Trophoblast cell (in vitro differentiated cells and primary cell): Measurements from ENCODE around the gene MSMO1.

Source experiments
- DNase-seq, 2 donors: peaks; one replicate each; pipeline ENCODE4 v3.0.0-alpha.2; 2016
- H2AFZ ChIP-seq: 2 replicates; pipeline ENCODE4 v1.6.1; 2013; ENCODE audit warnings: low read length, moderate library complexity, mild to moderate bottlenecking; ENCODE audit not compliant: insufficient read depth, poor library complexity
- H2AK5ac ChIP-seq: 2 replicates; pipeline ENCODE4 v1.6.1; 2013; ENCODE audit warnings: mild to moderate bottlenecking, low read length
- H2BK120ac ChIP-seq: 2 replicates; pipeline ENCODE4 v1.6.1; 2013; ENCODE audit warnings: low read length, mild to moderate bottlenecking, moderate library complexity; ENCODE audit not compliant: insufficient read depth, poor library complexity
- H2BK12ac ChIP-seq: 2 replicates; pipeline ENCODE4 v1.6.1; 2013; ENCODE audit warnings: mild to moderate bottlenecking, low read length, moderate library complexity
- H2BK5ac ChIP-seq: 2 replicates; pipeline ENCODE4 v1.6.1; 2013; ENCODE audit warnings: low read length, low read depth, moderate library complexity, mild to moderate bottlenecking; ENCODE audit not compliant: poor library complexity
- H3K14ac ChIP-seq: 2 replicates; pipeline ENCODE4 v1.6.1; 2013; ENCODE audit warnings: mild to moderate bottlenecking, low read length
- H3K18ac ChIP-seq: 2 replicates; pipeline ENCODE4 v1.6.1; 2013; ENCODE audit warnings: mild to moderate bottlenecking, low read length
- H3K23ac ChIP-seq: 2 replicates; pipeline ENCODE4 v1.6.1; 2013; ENCODE audit warnings: low read length
- H3K27ac ChIP-seq: 2 replicates; pipeline ENCODE4 v1.5.1; 2013; ENCODE audit warnings: low read depth, mild to moderate bottlenecking, inconsistent platforms, low read length, moderate library complexity
- H3K27me3 ChIP-seq: 2 replicates; pipeline ENCODE4 v1.6.1; 2013; ENCODE audit warnings: inconsistent platforms, mild to moderate bottlenecking, low read length, moderate library complexity; ENCODE audit not compliant: insufficient read depth
- H3K36me3 ChIP-seq, 2 experiments: 1 replicate in 1 of 2; 2 replicates in 1 of 2; pipeline ENCODE4 v1.6.1; 2013; ENCODE audit warnings: low read length in 2 of 2, mild to moderate bottlenecking in 2 of 2, moderate library complexity in 1 of 2; ENCODE audit not compliant: insufficient read depth in 2 of 2, control insufficient read depth in 1 of 2
- H3K4ac ChIP-seq: 2 replicates; pipeline ENCODE4 v1.6.1; 2013; ENCODE audit warnings: low read depth, mild to moderate bottlenecking, low read length, moderate library complexity
- H3K4me1 ChIP-seq, 2 experiments: 1 replicate in 1 of 2; 2 replicates in 1 of 2; pipeline ENCODE4 v1.6.1; 2013; ENCODE audit warnings: low read length in 2 of 2, mild to moderate bottlenecking in 2 of 2, moderate library complexity in 1 of 2; ENCODE audit not compliant: insufficient read depth in 2 of 2, control insufficient read depth in 1 of 2
- H3K4me2 ChIP-seq: 2 replicates; pipeline ENCODE4 v1.6.1; 2013; ENCODE audit warnings: inconsistent platforms, mild to moderate bottlenecking, low read length, moderate library complexity
- H3K4me3 ChIP-seq: 2 replicates; pipeline ENCODE4 v1.5.1; 2013; ENCODE audit warnings: mild to moderate bottlenecking, low read depth, low read length, inconsistent platforms
- H3K79me1 ChIP-seq: one replicate; pipeline ENCODE4 v1.6.1; 2013; ENCODE audit warnings: low read length
- H3K79me2 ChIP-seq: 2 replicates; pipeline ENCODE4 v1.6.1; 2013; ENCODE audit warnings: low read length, mild to moderate bottlenecking; ENCODE audit not compliant: control insufficient read depth, insufficient read depth, poor library complexity
- H3K9ac ChIP-seq: 2 replicates; pipeline ENCODE4 v1.6.1; 2013; ENCODE audit warnings: mild to moderate bottlenecking, low read length
- H3K9me3 ChIP-seq: 2 replicates; pipeline ENCODE4 v1.6.1; 2013; ENCODE audit warnings: low read depth, mild to moderate bottlenecking, control low read depth, inconsistent platforms, low read length; ENCODE audit not compliant: insufficient read depth
- H4K12ac ChIP-seq: 2 replicates; pipeline ENCODE4 v1.6.1; 2013; ENCODE audit warnings: low read depth, mild to moderate bottlenecking, low read length, moderate library complexity
- H4K8ac ChIP-seq: 2 replicates; pipeline ENCODE4 v1.6.1; 2013; ENCODE audit warnings: low read depth, mild to moderate bottlenecking, low read length, moderate library complexity
- H4K91ac ChIP-seq: one replicate; pipeline ENCODE4 v1.6.1; 2013; ENCODE audit warnings: low read depth, mild to moderate bottlenecking, low read length, moderate library complexity
- WGBS: extraction: QIAGEN DNeasy Blood & Tissue Kit; methylation state at CpG from one replicate; pipeline ENCODE4 v1.1.7; 2013; ENCODE audit warnings: missing lambda C conversion rate; ENCODE audit not compliant: insufficient read length, insufficient coverage; ENCODE audit errors: extremely low coverage; 5-methylcytosine and 5-hydroxymethylcytosine counted together

Gene MSMO1

DNA sequence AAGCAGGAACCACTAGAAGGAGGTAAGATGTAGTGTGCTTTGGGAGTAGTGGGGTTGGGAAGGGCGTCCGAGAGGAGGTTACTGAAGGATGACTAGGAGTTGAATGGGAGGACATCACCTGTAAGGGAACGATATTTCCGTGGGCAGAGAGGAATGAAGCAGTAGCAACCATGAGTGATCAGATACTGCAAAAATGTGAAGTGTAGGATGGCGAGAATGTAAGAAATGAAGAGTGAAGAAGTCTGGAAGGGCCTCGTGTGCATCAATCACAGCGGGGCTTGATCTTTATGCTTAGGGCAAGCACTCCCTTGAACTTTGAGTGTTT, 594 bp downstream of the MSMO1 start:
- H3K18ac ChIP-seq: peak overlapping the region; percentile 98

DNA sequence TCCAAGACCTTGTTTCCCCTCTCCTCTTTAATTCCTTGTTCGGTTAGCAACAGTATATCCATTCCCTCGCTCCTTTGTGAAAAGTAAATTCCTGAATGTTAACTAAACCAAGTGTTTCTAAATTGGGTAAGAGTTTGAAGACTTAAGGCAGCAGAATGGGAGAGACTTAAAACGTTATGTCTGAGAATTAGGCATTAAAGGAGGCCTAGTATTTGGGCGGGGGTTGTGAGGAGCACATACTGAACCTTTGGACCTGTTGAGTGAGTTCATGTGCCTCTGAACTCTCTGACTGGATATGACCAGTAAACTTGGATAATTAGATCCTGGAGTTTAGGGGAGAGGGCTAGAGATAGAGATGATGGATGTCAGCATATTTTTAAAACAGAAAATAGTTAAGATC, 1.2 kb downstream of the MSMO1 start:
- H3K27me3 ChIP-seq: no peaks in the 10 kb centered on the region
- H3K4me3 ChIP-seq: peak overlapping the region; percentile 39
- peak in 1 of 2 donors; percentile 10 for DNase-seq
- H3K4me2 ChIP-seq: peak overlapping the region; percentile 74
- H3K14ac ChIP-seq: no peak overlapping the region
- no peak overlapping the region for H2BK12ac ChIP-seq
- peak overlapping the region; percentile 85 for H3K4ac ChIP-seq
- H3K79me2 ChIP-seq: peaks cover 23% of the 10 kb centered on the region
- peaks cover 4% of the 10 kb centered on the region for H3K9me3 ChIP-seq
- H3K23ac ChIP-seq: no peak overlapping the region
- H2BK5ac ChIP-seq: no peak overlapping the region
- no peak overlapping the region for H2AK5ac ChIP-seq
- no peak overlapping the region for H4K8ac ChIP-seq
- H3K36me3 ChIP-seq: peaks cover 6 to 9% of the 10 kb centered on the region in 2 experiments
- H2AFZ ChIP-seq: no peak overlapping the region
- H3K9ac ChIP-seq: peak overlapping the region; percentile 70
- no CpG with 5 or more reads among the region's 4 CpGs for WGBS
- H3K79me1 ChIP-seq: peaks cover 14% of the 10 kb centered on the region
- H3K27ac ChIP-seq: no peak overlapping the region
- H4K91ac ChIP-seq: no peak overlapping the region
- H4K12ac ChIP-seq: no peak overlapping the region
- H2BK120ac ChIP-seq: no peak overlapping the region
- H3K18ac ChIP-seq: no peak overlapping the region
- peaks cover 15 to 17% of the 10 kb centered on the region in 2 experiments for H3K4me1 ChIP-seq

More for the DNA sequence above, 594 bp downstream of the MSMO1 start:
- H3K27me3 ChIP-seq: no peaks in the 10 kb centered on the region
- no CpG with 5 or more reads among the region's 7 CpGs for WGBS
- H2BK120ac ChIP-seq: peak overlapping the region; percentile 98
- H2BK5ac ChIP-seq: peak overlapping the region; percentile 98
- peak; percentile 32 to 72 for DNase-seq
- H2AFZ ChIP-seq: peak overlapping the region; percentile 81
- peak overlapping the region; percentile 99 for H3K14ac ChIP-seq
- H3K4ac ChIP-seq: peak overlapping the region; percentile 97
- H4K8ac ChIP-seq: peak overlapping the region; percentile 89
- peaks cover 23% of the 10 kb centered on the region for H3K79me2 ChIP-seq
- H2BK12ac ChIP-seq: peak overlapping the region; percentile 55
- peaks cover 5 to 8% of the 10 kb centered on the region in 2 experiments for H3K36me3 ChIP-seq
- peak overlapping the region; percentile 88 for H3K4me3 ChIP-seq
- H2AK5ac ChIP-seq: peak overlapping the region; percentile 61
- peaks cover 14% of the 10 kb centered on the region for H3K79me1 ChIP-seq
- H3K4me1 ChIP-seq: peaks cover 15 to 17% of the 10 kb centered on the region in 2 experiments
- peak overlapping the region; percentile 99 for H4K91ac ChIP-seq
- H3K9me3 ChIP-seq: peaks cover 4% of the 10 kb centered on the region
- H3K27ac ChIP-seq: peak overlapping the region; percentile 91
- peak overlapping the region; percentile 91 for H3K9ac ChIP-seq
- H3K23ac ChIP-seq: no peak overlapping the region
- H3K4me2 ChIP-seq: peak overlapping the region; percentile 74
- H4K12ac ChIP-seq: peak overlapping the region; percentile 68

DNA sequence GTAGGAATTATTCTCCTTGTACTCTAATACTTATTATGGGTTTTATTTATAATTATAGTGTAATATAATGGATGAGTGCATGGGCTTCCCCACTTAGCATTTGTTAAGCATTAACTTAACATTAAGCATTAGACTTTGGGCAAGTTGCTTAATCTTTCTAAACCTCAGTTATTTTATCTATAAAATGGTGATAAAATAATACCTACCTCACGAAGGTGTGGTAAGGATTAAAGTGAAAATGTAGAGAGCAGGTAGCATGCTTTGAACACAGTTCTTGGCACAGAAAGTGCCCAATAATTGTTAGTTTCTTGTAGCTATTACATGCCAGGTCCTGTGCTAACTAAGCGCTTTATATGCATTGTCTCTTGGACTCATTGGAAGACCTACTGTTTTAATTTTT, 2.6 kb downstream of the MSMO1 start:
- DNase-seq: no peak
- Histone ChIP-seq H3K23ac (no peak overlapping the region), H3K27ac (no peak overlapping the region), H4K12ac (no peak overlapping the region), H3K79me2 (peaks cover 24% of the 10 kb centered on the region), H2BK120ac (no peak overlapping the region), H3K79me1 (peaks cover 14% of the 10 kb centered on the region), H3K27me3 (no peaks in the 10 kb centered on the region), H3K36me3 (peaks cover 10 to 11% of the 10 kb centered on the region in 2 experiments), H2AK5ac (no peak overlapping the region), H3K4me2 (peak overlapping the region; percentile 54), H3K9me3 (peaks cover 4% of the 10 kb centered on the region), H4K8ac (no peak overlapping the region), H3K9ac (no peak overlapping the region), H2AFZ (no peak overlapping the region), H3K4ac (peak overlapping the region; percentile 99), H3K4me1 (peaks cover 15 to 17% of the 10 kb centered on the region in 2 experiments), H2BK12ac (no peak overlapping the region), H4K91ac (no peak overlapping the region), H3K18ac (no peak overlapping the region), H3K4me3 (no peak overlapping the region), H3K14ac (no peak overlapping the region), H2BK5ac (no peak overlapping the region)
- no CpG with 5 or more reads among the region's 2 CpGs for WGBS

DNA sequence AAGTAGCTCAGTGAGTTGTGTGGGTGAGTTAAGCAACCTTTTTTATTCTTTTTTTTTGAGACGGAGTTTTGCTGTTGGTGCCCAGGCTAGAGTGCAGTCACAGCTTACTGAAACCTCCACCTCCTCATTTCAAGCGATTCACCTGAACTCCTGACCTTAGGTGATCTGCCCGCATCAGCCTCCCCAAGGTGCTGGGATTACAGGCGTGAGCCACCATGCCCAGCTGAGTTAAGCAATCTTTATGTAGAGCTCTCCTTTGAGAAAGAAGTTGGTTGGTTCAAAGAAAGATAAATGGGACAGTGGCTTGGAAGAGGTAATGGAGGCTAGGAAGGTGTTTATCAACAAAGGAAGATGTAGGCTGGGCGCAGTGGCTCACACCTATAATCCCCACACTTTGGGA, 3.2 kb downstream of the MSMO1 start:
- no peak overlapping the region for H2AK5ac ChIP-seq
- no CpG with 5 or more reads among the region's 5 CpGs for WGBS
- peak overlapping the region; percentile 54 for H3K4me2 ChIP-seq
- H3K79me1 ChIP-seq: peaks cover 9% of the 10 kb centered on the region
- H2BK120ac ChIP-seq: no peak overlapping the region
- H4K8ac ChIP-seq: no peak overlapping the region
- peaks cover 10 to 15% of the 10 kb centered on the region in 2 experiments for H3K36me3 ChIP-seq
- peaks cover 24% of the 10 kb centered on the region for H3K79me2 ChIP-seq
- no peak overlapping the region for H3K4me3 ChIP-seq
- H3K18ac ChIP-seq: no peak overlapping the region
- peak overlapping the region; percentile 97 for H3K4ac ChIP-seq
- H3K27ac ChIP-seq: no peak overlapping the region
- no peaks in the 10 kb centered on the region for H3K9me3 ChIP-seq
- no peaks in the 10 kb centered on the region for H3K27me3 ChIP-seq
- H2BK5ac ChIP-seq: no peak overlapping the region
- H3K14ac ChIP-seq: no peak overlapping the region
- H2BK12ac ChIP-seq: no peak overlapping the region
- H3K4me1 ChIP-seq: peaks cover 10 to 12% of the 10 kb centered on the region in 2 experiments
- no peak overlapping the region for H4K12ac ChIP-seq
- no peak overlapping the region for H2AFZ ChIP-seq
- H3K23ac ChIP-seq: no peak overlapping the region
- H4K91ac ChIP-seq: no peak overlapping the region
- no peak overlapping the region for H3K9ac ChIP-seq
- peak; percentile 58 to 67 for DNase-seq
